GM20431 (cell line): ENCODE data around the gene RABL2A.
"Not testable (repeated sequence)": the region's sequence is repeated elsewhere in the genome, so short reads cannot be mapped to it uniquely, and the experiment has no call there.

Experiments used
- in situ Hi-C: fragments of 300-500 bp; cut with MseI, MboI; formaldehyde crosslinking; loops from one replicate; pipeline ENCODE4 v1.15.0; 2020; ENCODE audit warnings: low sequenced_read_pairs; ENCODE audit not compliant: unreplicated experiment

RABL2A gene

GRCh38 chr2:113676623-113677266 is 49.7 kb downstream of the RABL2A start:
- in situ Hi-C loops, result no loop called here

GRCh38 chr2:113677330-113677729 is 50.3 kb downstream of the RABL2A start:
- in situ Hi-C loops, result no loop called here

- in situ Hi-C loops, result no loop called here
Observed at GRCh38 chr2:113679457-113679856, 52.4 kb downstream of the RABL2A start.

GRCh38 chr2:113685471-113685870 is 58.4 kb downstream of the RABL2A start:
- in situ Hi-C loops, result no loop called here

GRCh38 chr2:113686537-113686936 is 59.5 kb downstream of the RABL2A start:
- in situ Hi-C loops, result no loop called here

GRCh38 chr2:113690871-113691270 is 63.8 kb downstream of the RABL2A start:
- in situ Hi-C loops, result not testable (repeated sequence)
